ENCODE results near the gene CALR3. TPM values are rescaled to one million over a fixed set of nuclear protein-coding genes. Genes with fewer than 3 reads are reported as not detected.
"Not testable (repeated sequence)": the region's sequence is repeated elsewhere in the genome, so short reads cannot be mapped to it uniquely, and the experiment has no call there.

Gene CALR3
- total RNA-seq, 1 experiment from 2014 or later, result not detected

GRCh38 chr19:16449330-16449961 is 46.5 kb downstream of the CALR3 start:
- ATAC-seq, result no peak
- intact Hi-C loops (cut with micrococcal nuclease; ENCODE audit: unreplicated experiment), result no loop called here
- Histone ChIP-seq H3K4me1 (ENCODE audit: control insufficient read depth, insufficient read depth, low read length) (peaks cover 6% of the 10 kb centered on the region), H3K36me3 (ENCODE audit: control insufficient read depth, insufficient read depth, low read length) (no peaks in the 10 kb centered on the region), H3K9me3 (ENCODE audit: control insufficient read depth, insufficient read depth, low read depth, low read length) (no peaks in the 10 kb centered on the region), H3K4me3 (ENCODE audit: low read depth in 2 of 2, low read length in 2 of 2) (no peak overlapping the region), H3K27me3 (ENCODE audit: control insufficient read depth, insufficient read depth, low read length) (no peaks in the 10 kb centered on the region), H3K27ac (ENCODE audit: low read length) (no peak overlapping the region)
- no peak for TF ChIP-seq CTCF (IDR thresholded peaks at IDR 0.05)
- no peak for TF ChIP-seq POLR2AphosphoS5 (IDR thresholded peaks at IDR 0.05; ENCODE audit: low read depth, low read length)
- no peak for TF ChIP-seq TCF7L2 (IDR thresholded peaks at IDR 0.05; ENCODE audit: low read depth, low read length)
- TF ChIP-seq REST (IDR thresholded peaks at IDR 0.05; ENCODE audit: insufficient read depth in 1 of 2, low read depth in 2 of 2, low read length in 1 of 2), result no peak
- no peak for TF ChIP-seq SIN3A (IDR thresholded peaks at IDR 0.05; ENCODE audit: borderline replicate concordance, insufficient read depth, low read depth, low read length)
- POLR2A ChIA-PET, result no interaction called here
- CTCF ChIA-PET, result no interaction called here
- no peak for DNase-seq (ENCODE audit: low read depth, low spot score)
- in situ Hi-C loops (cut with HindIII; ENCODE audit: low pct_unique_long_range_greater_than_20kb, low sequenced_read_pairs), result no loop called here
- no TSS peak for BruUV-seq (replicated peaks)

- H3K27me3 ChIP-seq (ENCODE audit: control insufficient read depth, insufficient read depth, low read length); H3K36me3 ChIP-seq (ENCODE audit: control insufficient read depth, insufficient read depth, low read length); in situ Hi-C loops (cut with HindIII; ENCODE audit: low pct_unique_long_range_greater_than_20kb, low sequenced_read_pairs); H3K9me3 ChIP-seq (ENCODE audit: control insufficient read depth, insufficient read depth, low read depth, low read length); DNase-seq (ENCODE audit: low read depth, low spot score); ATAC-seq; CTCF ChIA-PET; H3K27ac ChIP-seq (ENCODE audit: low read length); H3K4me3 ChIP-seq (ENCODE audit: low read depth in 2 of 2, low read length in 2 of 2); POLR2A ChIA-PET; H3K4me1 ChIP-seq (ENCODE audit: control insufficient read depth, insufficient read depth, low read length); BruUV-seq (replicated peaks); intact Hi-C loops (cut with micrococcal nuclease; ENCODE audit: unreplicated experiment): not testable (repeated sequence)
These were observed 47.1 kb downstream of the CALR3 start for GRCh38 chr19:16448872-16449271.

GRCh38 chr19:16446724-16447368 is 49.1 kb downstream of the CALR3 start:
- H3K4me3 ChIP-seq (ENCODE audit: low read depth in 2 of 2, low read length in 2 of 2), result no peak overlapping the region

More at GRCh38 chr19:16446724-16447368, 49.1 kb downstream of the CALR3 start:
- Histone ChIP-seq H3K4me1 (ENCODE audit: control insufficient read depth, insufficient read depth, low read length) (peaks cover 6% of the 10 kb centered on the region), H3K27ac (ENCODE audit: low read length) (no peak overlapping the region), H3K36me3 (ENCODE audit: control insufficient read depth, insufficient read depth, low read length) (no peaks in the 10 kb centered on the region), H3K9me3 (ENCODE audit: control insufficient read depth, insufficient read depth, low read depth, low read length) (no peaks in the 10 kb centered on the region), H3K27me3 (ENCODE audit: control insufficient read depth, insufficient read depth, low read length) (no peaks in the 10 kb centered on the region)
- ChIA-PET CTCF (no interaction called here), POLR2A (no interaction called here)
- in situ Hi-C loops (cut with HindIII; ENCODE audit: low pct_unique_long_range_greater_than_20kb, low sequenced_read_pairs), result no loop called here
- intact Hi-C loops (cut with micrococcal nuclease; ENCODE audit: unreplicated experiment), result no loop called here
- TF ChIP-seq TCF7L2 (IDR thresholded peaks at IDR 0.05; ENCODE audit: low read depth, low read length), result no peak
- no peak for TF ChIP-seq POLR2AphosphoS5 (IDR thresholded peaks at IDR 0.05; ENCODE audit: low read depth, low read length)
- no peak for TF ChIP-seq CTCF (IDR thresholded peaks at IDR 0.05)
- TF ChIP-seq REST (IDR thresholded peaks at IDR 0.05; ENCODE audit: insufficient read depth in 1 of 2, low read depth in 2 of 2, low read length in 1 of 2), result no peak
- TF ChIP-seq SIN3A (IDR thresholded peaks at IDR 0.05; ENCODE audit: borderline replicate concordance, insufficient read depth, low read depth, low read length), result no peak
- DNase-seq (ENCODE audit: low read depth, low spot score) (no peak), ATAC-seq (peak; percentile 48; the same call in 1 of the 2 replicates)
- BruUV-seq (replicated peaks), result no TSS peak

All from Panc1 (cell line).